PFSK-1 (cell line): ENCODE measurements around the gene CDHR2.

ENCODE experiments used
- FOXP2 ChIP-seq: optimal IDR thresholded peaks from 2 replicates; pipeline ENCODE3; 2011; ENCODE audit warnings: borderline replicate concordance, control low read depth, inconsistent platforms; ENCODE audit not compliant: insufficient read depth; ENCODE audit errors: extremely low read length, extremely low read depth
- POLR2AphosphoS5 ChIP-seq: IDR thresholded peaks from 2 replicates; pipeline ENCODE4 v1.6.1; 2012; ENCODE audit warnings: low read depth, mild to moderate bottlenecking, control low read depth, low read length, moderate library complexity
- REST ChIP-seq, 2 experiments: IDR thresholded peaks; 2 replicates each; pipeline versions ENCODE4 v1.6.1 to v1.8.0; 2011 to 2012; ENCODE audit warnings: low read depth in 2 of 2, low read length in 2 of 2, control low read depth in 1 of 2, inconsistent platforms in 1 of 2, mild to moderate bottlenecking in 1 of 2, moderate library complexity in 1 of 2; ENCODE audit not compliant: insufficient read depth in 1 of 2
- SIN3A ChIP-seq: IDR thresholded peaks from 2 replicates; pipeline ENCODE4 v1.6.1; 2012; ENCODE audit warnings: mild to moderate bottlenecking, low read length, moderate library complexity, borderline replicate concordance; ENCODE audit not compliant: insufficient read depth
- TAF1 ChIP-seq: IDR thresholded peaks from 2 replicates; pipeline ENCODE4 v1.6.1; 2012; ENCODE audit warnings: low read length, control low read depth, borderline replicate concordance; ENCODE audit not compliant: insufficient read depth

CDHR2 gene

DNA sequence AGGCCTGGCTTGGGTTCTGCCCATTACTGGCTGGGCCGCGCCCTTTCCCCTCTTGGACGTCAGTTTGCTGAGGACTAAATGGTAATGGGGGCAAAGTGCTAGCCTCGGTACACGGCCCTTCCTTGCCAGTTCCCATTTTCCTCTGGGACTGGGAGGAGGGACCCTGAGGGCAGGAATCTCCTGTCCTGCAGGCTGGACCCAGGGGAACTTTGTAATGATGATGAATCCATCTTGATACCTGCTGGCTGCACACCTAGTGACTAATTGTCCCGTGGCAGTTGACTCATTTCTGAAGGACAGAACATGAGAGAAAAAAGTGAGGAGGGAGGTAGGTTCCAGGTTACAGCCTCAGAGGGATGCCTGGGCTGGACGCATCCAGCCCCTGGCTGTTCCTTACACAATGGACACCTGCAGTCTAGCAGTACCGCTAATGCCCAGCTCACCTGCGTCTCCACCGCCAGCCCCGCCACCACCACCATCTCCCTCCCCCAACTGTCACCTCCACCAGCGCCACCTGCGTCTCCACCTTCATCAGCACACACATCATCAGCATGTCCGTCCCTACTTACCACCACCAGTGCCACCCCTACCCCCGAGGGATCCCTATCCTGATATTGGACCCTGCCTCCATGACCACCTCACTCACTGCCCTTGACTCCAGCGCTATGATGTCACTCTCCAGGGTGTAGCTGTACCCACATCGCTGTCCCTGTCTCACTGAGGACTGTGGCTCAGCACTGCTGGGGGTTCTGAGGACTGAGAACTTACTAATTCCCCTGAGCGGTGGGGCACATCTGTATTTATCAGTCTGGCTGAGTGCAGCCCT lies 4.3 kb downstream of the CDHR2 start:
- TF ChIP-seq FOXP2 (no peak), SIN3A (no peak), REST (IDR thresholded peaks at IDR 0.05; ENCODE audit: insufficient read depth in 1 of 2, low read depth in 2 of 2, low read length in 2 of 2) (no peak), POLR2AphosphoS5 (no peak), TAF1 (no peak)

- TF ChIP-seq POLR2AphosphoS5 = no peak
- no peak for TF ChIP-seq REST (IDR thresholded peaks at IDR 0.05; ENCODE audit: insufficient read depth in 1 of 2, low read depth in 2 of 2, low read length in 2 of 2)
Observed at GRCh38 chr5:176557846-176558245, 8.7 kb downstream of the CDHR2 start.

GRCh38 chr5:176559683-176560082 lies 10.5 kb downstream of the CDHR2 start:
- TF ChIP-seq TAF1 (no peak), REST (IDR thresholded peaks at IDR 0.05; ENCODE audit: insufficient read depth in 1 of 2, low read depth in 2 of 2, low read length in 2 of 2) (no peak), SIN3A (no peak), POLR2AphosphoS5 (no peak), FOXP2 (no peak)

DNA sequence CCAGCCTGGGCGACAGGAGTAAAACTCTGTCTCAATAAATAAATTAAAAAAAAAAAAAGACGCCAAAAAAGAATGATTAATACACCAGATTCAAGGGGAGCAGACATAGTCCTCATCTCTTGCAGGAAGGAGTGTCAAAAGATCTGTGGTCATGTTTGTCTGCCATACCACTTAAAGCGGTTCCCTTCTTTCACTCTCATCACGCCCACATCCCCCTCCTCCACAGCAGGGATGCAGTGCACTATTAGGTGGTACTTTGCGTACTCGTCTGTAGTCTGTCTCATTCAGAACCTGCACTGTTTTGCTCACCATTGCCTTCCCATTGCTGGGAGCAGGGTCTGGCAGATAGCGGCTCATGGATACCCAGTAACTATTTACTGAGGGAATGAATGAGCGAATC lies 11.2 kb downstream of the CDHR2 start:
- TF ChIP-seq REST (IDR thresholded peaks at IDR 0.05; ENCODE audit: insufficient read depth in 1 of 2, low read depth in 2 of 2, low read length in 2 of 2) (no peak), FOXP2 (no peak), TAF1 (no peak), POLR2AphosphoS5 (no peak), SIN3A (no peak)

DNA sequence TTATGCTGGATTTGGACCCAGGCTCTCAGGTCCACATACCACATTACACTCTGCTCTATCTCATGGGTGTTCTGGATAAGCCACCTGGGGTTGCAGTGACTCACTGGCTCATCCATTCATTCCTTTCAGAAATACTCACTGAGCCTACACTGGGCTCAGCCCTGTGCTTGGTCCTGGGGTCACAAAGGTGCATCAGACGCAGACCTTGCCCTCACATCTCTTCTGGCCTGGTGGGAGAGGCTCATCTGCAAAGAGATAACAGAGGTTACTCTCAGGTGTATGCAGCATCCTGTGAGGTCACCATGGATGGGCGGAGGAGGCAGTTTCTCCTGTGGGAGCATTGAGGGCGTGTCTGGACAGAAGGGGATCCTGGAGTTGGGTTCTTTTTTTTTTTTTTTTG lies 12.1 kb downstream of the CDHR2 start:
- TF ChIP-seq POLR2AphosphoS5 (no peak), TAF1 (no peak), REST (IDR thresholded peaks at IDR 0.05; ENCODE audit: insufficient read depth in 1 of 2, low read depth in 2 of 2, low read length in 2 of 2) (no peak), FOXP2 (no peak), SIN3A (no peak)
